GM19397 (cell line): ENCODE data around the gene ERFL.

ENCODE experiments used
- ATAC-seq: cut with Tn5 transposase; IDR thresholded peaks from one replicate; pipeline ENCODE4 v1.9.1; 2021; ENCODE audit warnings: mild to moderate bottlenecking, moderate library complexity; ENCODE audit not compliant: unreplicated experiment

Gene ERFL

DNA sequence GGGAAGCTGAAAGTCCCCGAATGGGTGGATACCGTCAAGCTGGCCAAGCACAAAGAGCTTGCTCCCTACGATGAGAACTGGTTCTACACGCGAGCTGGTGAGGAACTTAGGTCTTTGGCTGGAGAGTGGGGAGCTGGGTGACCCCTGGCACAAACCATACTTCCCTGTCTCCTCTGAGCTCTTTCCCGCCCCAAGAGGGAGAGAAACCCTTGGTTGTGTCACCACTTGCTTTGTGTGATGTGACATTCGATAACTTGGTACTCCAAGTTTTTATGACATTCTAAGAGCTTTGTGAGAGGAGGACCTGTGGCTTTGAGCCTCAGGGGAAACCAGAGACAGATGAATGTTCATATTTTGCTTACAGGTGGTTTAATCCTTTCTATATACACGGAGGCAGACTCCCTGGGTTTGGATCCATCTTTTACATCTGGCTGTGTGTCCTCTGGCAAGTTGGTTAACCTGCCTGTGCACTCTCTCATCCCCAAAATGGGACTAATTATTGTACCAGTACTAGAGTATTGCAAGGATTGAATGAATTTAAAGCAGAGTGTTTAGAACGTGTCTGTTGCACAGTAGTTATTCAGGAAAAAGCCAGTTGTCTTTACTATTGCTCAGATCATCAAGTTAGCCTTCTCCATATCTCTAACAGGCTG is 67.0 kb downstream of the ERFL start:
- ATAC-seq, result no peak

DNA sequence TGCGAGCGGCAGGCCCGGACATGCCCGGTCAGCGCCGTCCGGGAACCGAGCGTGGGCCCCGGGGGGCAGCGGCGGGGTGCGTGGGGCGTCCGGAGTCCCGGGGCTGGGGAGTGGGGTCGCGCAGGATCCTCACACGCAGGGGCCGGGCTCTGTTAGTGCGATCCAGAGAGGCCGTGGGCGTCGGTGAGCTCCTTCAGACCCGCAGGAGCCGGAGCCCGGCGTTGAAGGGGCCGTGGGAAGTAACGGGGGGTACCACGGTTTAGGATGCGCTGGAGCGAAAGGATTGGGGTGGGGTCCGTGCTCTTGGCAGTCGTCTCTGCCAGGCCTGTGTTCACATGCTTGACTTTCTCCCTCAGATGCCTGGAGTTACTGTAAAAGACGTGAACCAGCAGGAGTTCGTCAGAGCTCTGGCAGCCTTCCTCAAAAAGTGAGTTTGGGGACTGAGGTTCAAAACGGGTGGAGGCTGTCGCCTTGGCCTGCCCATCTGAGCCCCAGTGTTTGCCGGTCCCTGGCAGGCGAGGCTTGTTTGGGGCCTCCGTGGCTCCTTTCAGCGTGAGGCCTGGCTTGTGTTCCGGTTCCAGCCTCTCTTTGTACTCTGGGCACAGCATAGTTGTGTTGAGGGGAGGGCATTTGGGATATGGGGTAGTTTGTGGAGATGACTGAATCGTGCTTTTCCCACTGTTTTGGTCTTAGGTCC is 67.7 kb downstream of the ERFL start:
- ATAC-seq, result peak; percentile 1

DNA sequence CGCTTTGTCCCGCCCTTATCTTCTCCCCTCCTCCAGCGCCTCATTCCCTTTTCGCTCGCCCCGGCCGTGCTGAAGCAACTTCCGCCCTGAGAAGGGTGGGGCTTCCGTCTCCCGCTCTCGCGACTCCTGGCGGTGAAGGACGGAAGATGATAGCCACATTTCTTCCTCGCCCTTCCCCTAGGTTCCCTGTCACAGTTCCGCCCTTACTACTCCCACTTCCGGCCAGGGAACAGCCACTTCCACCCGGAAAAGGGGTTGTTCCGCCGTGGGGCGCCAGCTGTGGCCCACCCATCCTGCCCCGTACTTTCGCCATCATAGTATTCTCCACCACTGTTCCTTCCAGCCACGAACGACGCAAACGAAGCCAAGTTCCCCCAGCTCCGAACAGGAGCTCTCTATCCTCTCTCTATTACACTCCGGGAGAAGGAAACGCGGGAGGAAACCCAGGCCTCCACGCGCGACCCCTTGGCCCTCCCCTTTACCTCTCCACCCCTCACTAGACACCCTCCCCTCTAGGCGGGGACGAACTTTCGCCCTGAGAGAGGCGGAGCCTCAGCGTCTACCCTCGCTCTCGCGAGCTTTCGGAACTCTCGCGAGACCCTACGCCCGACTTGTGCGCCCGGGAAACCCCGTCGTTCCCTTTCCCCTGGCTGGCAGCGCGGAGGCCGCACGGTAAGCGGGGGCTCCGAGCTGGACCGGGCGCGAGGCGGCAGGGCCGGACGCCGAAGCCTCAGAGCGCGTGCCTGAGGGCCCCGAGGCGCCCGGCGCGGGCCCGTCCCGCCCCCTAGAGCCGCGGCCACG is 68.4 kb downstream of the ERFL start, which contains the start of gene RPS19:
Gene RPS19 (plus strand): TSS at position 638 of the 801 bp plus-strand sequence. CDS start 520 bp downstream, outside the sequence.
- ATAC-seq, result peak; percentile 79

DNA sequence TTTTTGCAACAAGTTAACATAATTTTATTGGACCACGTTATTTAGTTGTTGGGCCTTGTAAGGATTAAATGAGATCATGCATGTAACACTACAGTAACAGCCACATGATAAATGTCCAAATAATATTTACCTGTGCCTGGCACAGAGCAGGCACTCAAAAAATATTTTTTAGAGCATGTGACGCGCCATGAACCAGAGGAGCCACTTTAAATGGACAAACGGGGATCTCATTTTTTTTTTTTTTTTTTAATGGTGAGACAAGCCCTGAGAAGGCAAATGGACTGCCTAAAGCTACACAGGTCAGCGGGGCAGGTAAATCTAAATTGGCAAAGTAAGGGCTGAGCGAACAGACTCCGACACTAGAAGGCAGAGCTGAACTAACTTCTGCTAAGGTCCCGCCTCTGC is 69.0 kb downstream of the ERFL start:
- no peak for ATAC-seq
